Ectodermal cell (in vitro differentiated cells): ENCODE results near the gene ATCAY.

ENCODE experiments used
- H3K27ac ChIP-seq: 2 replicates; pipeline ENCODE4 v1.7.0; 2013; ENCODE audit warnings: mild to moderate bottlenecking, low read depth, low read length; ENCODE audit not compliant: insufficient read depth, poor library complexity, severe bottlenecking
- H3K27me3 ChIP-seq: 2 replicates; pipeline ENCODE4 v1.7.0; 2013; ENCODE audit warnings: mild to moderate bottlenecking, low read length; ENCODE audit not compliant: insufficient read depth, control insufficient read depth, poor library complexity, severe bottlenecking
- H3K36me3 ChIP-seq: one replicate; pipeline ENCODE4 v1.7.0; 2013; ENCODE audit warnings: low read length; ENCODE audit not compliant: control insufficient read depth, insufficient read depth
- H3K4me1 ChIP-seq: one replicate; pipeline ENCODE4 v1.7.0; 2013; ENCODE audit warnings: low read length; ENCODE audit not compliant: control insufficient read depth, insufficient read depth
- H3K4me3 ChIP-seq: 2 replicates; pipeline ENCODE4 v1.7.0; 2013; ENCODE audit warnings: low read depth, low read length, control low read depth; ENCODE audit not compliant: insufficient read depth
- H3K9me3 ChIP-seq: 2 replicates; pipeline ENCODE4 v1.7.0; 2013; ENCODE audit warnings: mild to moderate bottlenecking, low read length, moderate library complexity; ENCODE audit not compliant: control insufficient read depth
- WGBS, 2 experiments: methylation state at CpG; one replicate each; pipeline ENCODE4 v1.1.7; 2013; ENCODE audit warnings: missing lambda C conversion rate in 2 of 2; 5-methylcytosine and 5-hydroxymethylcytosine counted together

Gene ATCAY

GRCh38 chr19:3970313-3970807, 89.9 kb downstream of the ATCAY start:
- peak overlapping the region; percentile 56 for H3K27ac ChIP-seq
- WGBS, 2 experiments: 0% methylated on average over 21 of the region's 22 CpGs
- peaks cover 20% of the 10 kb centered on the region for H3K4me1 ChIP-seq
- no peaks in the 10 kb centered on the region for H3K9me3 ChIP-seq
- peaks cover 10% of the 10 kb centered on the region for H3K36me3 ChIP-seq
- H3K4me3 ChIP-seq: peak overlapping the region; percentile 80
- no peaks in the 10 kb centered on the region for H3K27me3 ChIP-seq

DNA sequence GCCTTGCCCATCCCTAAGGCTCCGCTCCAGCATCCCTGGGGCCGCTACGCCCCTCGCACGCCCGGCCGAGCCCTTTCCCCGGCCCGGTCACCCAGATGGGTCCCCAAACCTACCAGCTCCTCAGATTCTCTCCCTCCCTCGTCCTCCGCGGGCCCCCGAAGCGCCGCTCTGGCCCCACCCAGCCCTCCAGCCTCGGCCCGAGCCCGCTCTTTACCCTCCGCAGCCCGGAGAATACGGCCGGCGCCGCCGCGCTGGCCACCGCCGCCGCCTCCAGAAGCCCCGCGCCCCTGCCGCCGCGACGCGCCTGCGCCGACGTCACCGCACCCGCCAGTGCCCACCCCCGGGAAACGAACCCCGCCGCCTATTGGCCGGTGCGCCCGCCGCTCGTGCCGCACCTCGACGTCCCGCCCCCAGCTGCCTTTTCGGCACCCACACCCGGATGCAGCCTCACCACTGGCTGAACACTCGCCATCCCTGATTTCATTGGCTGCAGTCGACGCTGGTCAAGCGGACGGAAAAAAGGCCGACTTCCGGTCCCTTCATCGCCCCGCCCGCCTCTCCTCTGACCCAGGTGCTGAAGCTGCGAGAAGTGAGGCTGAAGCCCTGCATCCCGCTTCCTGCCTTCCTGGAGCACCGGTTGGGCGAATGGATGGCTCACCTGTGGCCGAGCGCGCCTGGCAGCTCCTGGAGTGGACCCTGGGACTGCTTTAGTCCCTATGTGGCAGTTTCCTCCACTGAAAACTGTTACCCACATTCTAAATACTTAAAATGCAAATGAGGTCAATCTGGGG, 90.5 kb downstream of the ATCAY start, which contains the start of gene DAPK3:
DAPK3 (minus strand) TSS at position 292 of the 791 bp plus-strand sequence. CDS start 1,364 bp downstream, outside the sequence.
- Histone ChIP-seq H3K9me3 (no peaks in the 10 kb centered on the region), H3K27ac (peak within 1 kb of the TSS; percentile 56), H3K36me3 (peaks cover 8% of the 10 kb centered on the region), H3K4me3 (peak within 1 kb of the TSS; percentile 80), H3K4me1 (peaks cover 20% of the 10 kb centered on the region), H3K27me3 (no peaks in the 10 kb centered on the region)
- WGBS, 2 experiments: 0 to 1% methylated on average over 73 of the region's 73 CpGs

DNA sequence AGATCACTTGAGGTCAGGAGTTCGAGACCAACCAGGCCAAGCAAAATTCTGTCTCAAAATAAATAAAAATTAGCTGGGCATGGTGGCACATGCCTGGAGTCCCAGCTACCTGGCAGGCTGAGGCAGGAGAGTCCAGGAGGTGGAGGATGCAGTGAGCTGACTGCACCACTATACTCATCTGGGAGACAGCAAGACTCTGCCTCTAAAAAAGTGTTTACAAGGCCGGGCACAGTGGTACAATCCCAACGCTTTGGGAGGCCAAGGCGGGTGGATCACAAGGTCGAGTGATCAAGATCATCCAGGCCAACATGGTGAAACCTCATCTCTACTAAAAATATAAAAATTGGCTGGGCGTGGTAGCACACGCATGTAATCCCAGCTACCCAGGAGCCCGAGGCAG, 94.7 kb downstream of the ATCAY start:
- Histone ChIP-seq H3K27me3 (no peaks in the 10 kb centered on the region), H3K4me3 (no peak overlapping the region), H3K36me3 (peaks cover 41% of the 10 kb centered on the region), H3K27ac (no peak overlapping the region), H3K9me3 (no peaks in the 10 kb centered on the region), H3K4me1 (no peaks in the 10 kb centered on the region)
- 90 to 98% methylated on average over 8 of the region's 8 CpGs for WGBS, 2 experiments

DNA sequence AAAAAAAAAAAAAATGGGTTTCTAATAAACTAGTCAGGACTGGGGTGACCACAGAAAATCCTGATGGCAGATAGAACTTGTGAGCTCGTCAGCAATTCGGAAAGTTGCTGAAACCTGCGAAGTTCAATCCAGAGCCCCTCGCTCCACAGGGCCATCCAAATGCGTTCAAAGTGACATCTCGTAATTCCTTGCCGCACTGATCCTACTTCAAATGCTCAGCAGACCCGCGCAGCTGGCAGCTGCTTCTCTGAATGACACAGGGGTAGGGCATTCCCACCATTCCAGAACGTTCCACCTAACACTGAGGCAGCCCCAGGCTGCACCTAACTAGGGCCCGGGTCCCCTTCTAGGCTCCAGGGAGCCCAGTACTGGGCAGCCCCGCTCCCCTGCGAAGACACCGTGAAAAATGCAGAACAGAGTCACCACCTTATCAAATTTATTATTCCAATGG, 95.2 kb downstream of the ATCAY start:
- Histone ChIP-seq H3K27me3 (no peaks in the 10 kb centered on the region), H3K4me1 (no peaks in the 10 kb centered on the region), H3K4me3 (no peak overlapping the region), H3K27ac (no peak overlapping the region), H3K36me3 (peaks cover 46% of the 10 kb centered on the region), H3K9me3 (no peaks in the 10 kb centered on the region)
- WGBS, 2 experiments: 93 to 95% methylated on average over 14 of the region's 14 CpGs

- Histone ChIP-seq H3K4me1 (no peaks in the 10 kb centered on the region), H3K36me3 (peaks cover 56% of the 10 kb centered on the region), H3K27me3 (no peaks in the 10 kb centered on the region), H3K9me3 (no peaks in the 10 kb centered on the region), H3K4me3 (no peak overlapping the region), H3K27ac (no peak overlapping the region)
- 95 to 96% methylated on average over 29 of the region's 29 CpGs for WGBS, 2 experiments
These were observed 96.2 kb downstream of the ATCAY start for GRCh38 chr19:3976495-3977241.
